Measurements from ENCODE around the gene ALKBH3. TPM values are rescaled to one million over a fixed set of nuclear protein-coding genes. Genes with fewer than 3 reads are reported as not detected.

ALKBH3 gene
- total RNA-seq, 1 donor from 2014 or later = 40.5 TPM

DNA sequence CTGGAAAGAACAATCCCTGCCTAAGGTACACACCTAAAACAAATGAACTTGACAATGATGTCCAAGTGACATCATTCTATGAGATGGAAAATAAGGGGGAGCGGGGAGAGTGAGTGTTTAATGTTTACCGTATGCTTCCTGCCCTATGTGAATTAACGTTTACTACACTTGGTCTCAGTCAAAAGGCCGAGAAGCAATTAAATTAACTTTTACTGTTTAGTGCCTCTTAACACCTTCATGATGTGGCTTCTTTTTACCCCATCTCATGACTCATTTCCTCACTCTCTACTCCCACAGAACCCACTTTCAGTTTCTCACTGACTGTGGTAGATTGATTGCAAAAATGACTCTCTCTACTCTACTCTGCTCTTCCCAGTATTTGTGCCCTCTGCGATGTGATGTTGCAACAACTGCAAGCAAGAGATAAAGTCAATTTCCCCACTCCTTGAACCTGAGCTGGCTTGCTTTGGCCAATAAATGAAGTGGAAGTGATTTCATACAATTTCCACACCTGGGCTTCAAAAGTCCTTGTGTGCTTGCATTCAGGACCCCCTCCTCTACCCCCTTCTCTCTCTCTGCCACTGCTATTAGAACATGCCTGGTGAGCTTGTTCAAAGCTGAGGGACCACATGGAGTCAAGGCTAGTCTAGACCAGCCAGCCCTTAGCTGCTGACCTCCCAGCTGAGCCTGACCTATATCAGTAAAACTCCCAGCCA, 11.6 kb upstream of the ALKBH3 start:
- intact Hi-C loops (cut with micrococcal nuclease) = no loop called here

DNA sequence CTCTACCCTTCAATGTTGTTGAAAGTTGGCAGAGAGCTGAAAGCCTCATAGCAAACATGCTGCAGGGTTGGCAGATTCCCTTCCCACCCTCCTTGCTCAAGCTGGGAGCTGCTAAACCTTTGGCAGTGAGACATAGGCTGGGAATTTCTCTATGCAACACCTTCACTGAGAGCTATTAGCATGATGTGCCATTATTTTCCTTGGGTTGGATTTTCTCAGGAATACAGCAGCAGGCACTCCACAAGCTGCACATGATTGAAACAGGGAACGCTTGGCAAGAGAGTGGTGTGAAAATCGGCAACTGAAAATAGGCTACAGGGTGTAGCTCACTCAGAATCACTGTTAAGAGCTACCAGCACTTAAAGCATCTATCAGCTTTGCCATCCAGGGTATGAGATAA, 9.6 kb upstream of the ALKBH3 start:
- Mint-ChIP-seq H3K4me3 (no peak overlapping the region), H3K27ac (no peak overlapping the region), H3K9me3 (peaks cover 5% of the 10 kb centered on the region), H3K36me3 (ENCODE audit: low read depth) (no peaks in the 10 kb centered on the region), H3K27me3 (peaks cover 56% of the 10 kb centered on the region), H3K4me1 (peaks cover 8% of the 10 kb centered on the region)
- ChIA-PET CTCF (no interaction called here), POLR2A (no interaction called here)
- TF ChIP-seq, protein P1, sequence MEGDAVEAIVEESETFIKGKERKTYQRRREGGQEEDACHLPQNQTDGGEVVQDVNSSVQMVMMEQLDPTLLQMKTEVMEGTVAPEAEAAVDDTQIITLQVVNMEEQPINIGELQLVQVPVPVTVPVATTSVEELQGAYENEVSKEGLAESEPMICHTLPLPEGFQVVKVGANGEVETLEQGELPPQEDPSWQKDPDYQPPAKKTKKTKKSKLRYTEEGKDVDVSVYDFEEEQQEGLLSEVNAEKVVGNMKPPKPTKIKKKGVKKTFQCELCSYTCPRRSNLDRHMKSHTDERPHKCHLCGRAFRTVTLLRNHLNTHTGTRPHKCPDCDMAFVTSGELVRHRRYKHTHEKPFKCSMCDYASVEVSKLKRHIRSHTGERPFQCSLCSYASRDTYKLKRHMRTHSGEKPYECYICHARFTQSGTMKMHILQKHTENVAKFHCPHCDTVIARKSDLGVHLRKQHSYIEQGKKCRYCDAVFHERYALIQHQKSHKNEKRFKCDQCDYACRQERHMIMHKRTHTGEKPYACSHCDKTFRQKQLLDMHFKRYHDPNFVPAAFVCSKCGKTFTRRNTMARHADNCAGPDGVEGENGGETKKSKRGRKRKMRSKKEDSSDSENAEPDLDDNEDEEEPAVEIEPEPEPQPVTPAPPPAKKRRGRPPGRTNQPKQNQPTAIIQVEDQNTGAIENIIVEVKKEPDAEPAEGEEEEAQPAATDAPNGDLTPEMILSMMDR (IDR thresholded peaks at IDR 0.05) = no peak
- ATAC-seq (ENCODE audit: low read depth) (no peak), DNase-seq (no peak)
- intact Hi-C loops (cut with micrococcal nuclease) = no loop called here

More for the DNA sequence above, 11.6 kb upstream of the ALKBH3 start:
- TF ChIP-seq, protein P1 (IDR thresholded peaks at IDR 0.05) = no peak
- POLR2A ChIA-PET = no interaction called here
- H3K9me3 Mint-ChIP-seq = peaks cover 5% of the 10 kb centered on the region
- H3K4me1 Mint-ChIP-seq = peaks cover 8% of the 10 kb centered on the region
- H3K36me3 Mint-ChIP-seq (ENCODE audit: low read depth) = no peaks in the 10 kb centered on the region
- ATAC-seq (ENCODE audit: low read depth) = peak; percentile 70
- H3K27ac Mint-ChIP-seq = no peak overlapping the region
- no peak for DNase-seq
- H3K27me3 Mint-ChIP-seq = peaks cover 44% of the 10 kb centered on the region
- CTCF ChIA-PET = no interaction called here
- H3K4me3 Mint-ChIP-seq = no peak overlapping the region

DNA sequence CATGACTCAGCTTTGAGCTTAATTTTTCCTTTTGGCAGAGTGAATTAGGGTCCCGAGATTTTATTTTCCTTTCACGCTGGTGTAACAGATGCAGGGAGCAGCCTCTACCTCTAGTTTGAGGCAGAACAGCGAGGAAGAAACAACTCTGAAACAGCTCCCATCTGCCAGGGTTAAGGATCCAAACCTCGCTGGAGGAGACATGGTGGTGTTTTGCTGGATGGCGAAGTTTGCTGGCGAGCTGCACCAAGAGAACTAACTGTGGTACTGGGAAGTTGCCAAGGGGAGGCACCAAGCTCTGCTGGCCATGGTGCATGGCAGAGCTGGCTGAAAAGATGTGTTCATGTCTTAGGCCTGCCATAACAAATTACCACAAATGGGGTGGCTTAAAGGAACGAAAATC, 7.6 kb upstream of the ALKBH3 start:
- intact Hi-C loops (cut with micrococcal nuclease) = no loop called here
- no peak overlapping the region for H3K27ac Mint-ChIP-seq
- no peaks in the 10 kb centered on the region for H3K36me3 Mint-ChIP-seq (ENCODE audit: low read depth)
- no peaks in the 10 kb centered on the region for H3K9me3 Mint-ChIP-seq
- no peak overlapping the region for H3K4me3 Mint-ChIP-seq
- DNase-seq (no peak), ATAC-seq (ENCODE audit: low read depth) (no peak)
- POLR2A ChIA-PET = no interaction called here
- CTCF ChIA-PET = no interaction called here
- TF ChIP-seq, protein P1 (IDR thresholded peaks at IDR 0.05) = no peak
- H3K27me3 Mint-ChIP-seq = peaks cover 65% of the 10 kb centered on the region
- H3K4me1 Mint-ChIP-seq = peaks cover 8% of the 10 kb centered on the region

DNA sequence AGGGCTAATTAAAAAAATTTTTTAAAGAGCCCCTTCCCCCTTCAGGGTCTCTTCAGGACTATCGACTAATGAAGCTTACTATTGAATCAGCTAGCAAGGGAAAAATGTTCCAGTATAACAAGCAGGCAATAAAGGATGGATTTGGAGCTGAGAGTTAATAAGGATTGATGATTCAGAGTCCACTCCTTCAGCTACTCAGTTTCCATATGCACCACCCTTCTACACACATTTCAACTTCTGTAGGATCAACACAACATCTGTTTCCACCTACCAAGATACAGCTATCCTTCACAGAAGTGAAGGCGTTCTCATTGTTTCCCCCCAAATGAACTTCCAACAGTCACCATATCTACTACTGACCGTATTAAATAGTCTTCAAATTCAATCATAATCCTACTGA, 6.6 kb upstream of the ALKBH3 start:
- CTCF ChIA-PET = no interaction called here
- H3K36me3 Mint-ChIP-seq (ENCODE audit: low read depth) = no peaks in the 10 kb centered on the region
- H3K4me1 Mint-ChIP-seq = peaks cover 3% of the 10 kb centered on the region
- DNase-seq (no peak), ATAC-seq (ENCODE audit: low read depth) (no peak)
- POLR2A ChIA-PET = no interaction called here
- intact Hi-C loops (cut with micrococcal nuclease) = no loop called here
- peaks cover 69% of the 10 kb centered on the region for H3K27me3 Mint-ChIP-seq
- no peak overlapping the region for H3K27ac Mint-ChIP-seq
- no peaks in the 10 kb centered on the region for H3K9me3 Mint-ChIP-seq
- no peak overlapping the region for H3K4me3 Mint-ChIP-seq
- TF ChIP-seq, protein P1 (IDR thresholded peaks at IDR 0.05) = no peak

DNA sequence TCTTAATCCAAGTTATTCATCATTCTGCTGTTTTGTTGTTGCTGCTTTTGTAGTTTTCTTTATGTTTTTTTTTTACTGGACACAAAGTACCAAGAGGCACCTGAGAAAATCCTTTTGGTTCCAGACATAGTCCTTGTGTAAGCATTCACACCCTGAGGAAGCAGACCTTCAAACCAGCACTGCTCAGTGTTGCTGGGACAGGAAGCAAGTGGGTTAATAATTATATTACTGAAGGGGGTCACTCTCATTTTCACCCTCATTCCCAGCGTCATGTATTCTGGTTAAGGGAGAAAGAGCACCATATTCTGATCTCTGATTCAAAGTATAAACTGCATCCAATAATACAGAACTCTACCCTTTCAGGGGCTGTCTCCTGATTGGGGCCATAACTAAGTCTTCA, 5.9 kb upstream of the ALKBH3 start:
- Mint-ChIP-seq H3K27me3 (peaks cover 70% of the 10 kb centered on the region), H3K36me3 (ENCODE audit: low read depth) (no peaks in the 10 kb centered on the region), H3K9me3 (no peaks in the 10 kb centered on the region), H3K4me1 (no peaks in the 10 kb centered on the region), H3K4me3 (no peak overlapping the region), H3K27ac (no peak overlapping the region)
- TF ChIP-seq, protein P1 (IDR thresholded peaks at IDR 0.05) = no peak
- DNase-seq (no peak), ATAC-seq (ENCODE audit: low read depth) (no peak)
- CTCF ChIA-PET = no interaction called here
- intact Hi-C loops (cut with micrococcal nuclease) = no loop called here
- POLR2A ChIA-PET = no interaction called here

Measured in activated B cell treated with CpG ODN at 0.5 μM for 24 hours (primary cell).